HG03103 (cell line): ENCODE results near the gene ZBTB21.
A peak's percentile ranks its signal among the peaks of the same experiment; 100 is the strongest.

Source experiments
- ATAC-seq: cut with Tn5 transposase; IDR thresholded peaks from one replicate; pipeline ENCODE4 v1.9.1; 2021; ENCODE audit warnings: low read depth; ENCODE audit not compliant: unreplicated experiment

Gene ZBTB21

GRCh38 chr21:42021371-42022090, 11.4 kb upstream of the ZBTB21 start:
- ATAC-seq = no peak

- ATAC-seq = no peak
Measured at GRCh38 chr21:42019706-42020105, 9.5 kb upstream of the ZBTB21 start.

GRCh38 chr21:42019101-42019605, 9.0 kb upstream of the ZBTB21 start:
- no peak for ATAC-seq

GRCh38 chr21:42017022-42017421, 6.9 kb upstream of the ZBTB21 start:
- no peak for ATAC-seq

- no peak for ATAC-seq
Measured at GRCh38 chr21:42016364-42016985, 6.3 kb upstream of the ZBTB21 start.

- ATAC-seq = no peak
Measured at GRCh38 chr21:42013931-42014330, 3.8 kb upstream of the ZBTB21 start.

- ATAC-seq = no peak
Measured at GRCh38 chr21:42013376-42013775, 3.2 kb upstream of the ZBTB21 start.

- no peak for ATAC-seq
Measured at GRCh38 chr21:42012763-42013329, 2.7 kb upstream of the ZBTB21 start.

GRCh38 chr21:42012344-42012743, 2.2 kb upstream of the ZBTB21 start:
- no peak for ATAC-seq

- ATAC-seq = peak; percentile 13
Measured at GRCh38 chr21:42010507-42011495, 641 bp upstream of the ZBTB21 start.

GRCh38 chr21:42009018-42009830, 936 bp downstream of the ZBTB21 start:
- ATAC-seq = peak; percentile 24

- no peak for ATAC-seq
Measured at GRCh38 chr21:42007356-42007940, 2.7 kb downstream of the ZBTB21 start.

GRCh38 chr21:42006765-42007164, 3.4 kb downstream of the ZBTB21 start:
- no peak for ATAC-seq

GRCh38 chr21:42004406-42005199, 5.6 kb downstream of the ZBTB21 start:
- no peak for ATAC-seq

GRCh38 chr21:42003051-42003461, 7.1 kb downstream of the ZBTB21 start:
- no peak for ATAC-seq

- peak; percentile 80 for ATAC-seq
Measured at GRCh38 chr21:42002421-42002958, 7.7 kb downstream of the ZBTB21 start.

- ATAC-seq = no peak
Measured at GRCh38 chr21:42001781-42002180, 8.4 kb downstream of the ZBTB21 start.

- no peak for ATAC-seq
Measured at GRCh38 chr21:42000908-42001307, 9.3 kb downstream of the ZBTB21 start.
